Skeletal muscle tissue (tissue), 4 donors: ENCODE results near the gene STAG1. TPM values are rescaled to one million over a fixed set of nuclear protein-coding genes. Genes with fewer than 3 reads are reported as not detected.
"Not testable (repeated sequence)": the region's sequence is repeated elsewhere in the genome, so short reads cannot be mapped to it uniquely, and the experiment has no call there.

Experiments used
- H3K27ac ChIP-seq: one replicate; pipeline ENCODE4 v1.7.0; 2013; ENCODE audit warnings: mild to moderate bottlenecking, low read depth, low read length, inconsistent platforms
- H3K27me3 ChIP-seq, 3 donors: one replicate each; pipeline ENCODE4 v1.7.0; 2013; ENCODE audit warnings: low read length in 3 of 3; ENCODE audit not compliant: control insufficient read depth in 3 of 3, insufficient read depth in 3 of 3
- H3K36me3 ChIP-seq, 3 donors: one replicate each; pipeline ENCODE4 v1.7.0; 2013; ENCODE audit warnings: low read length in 3 of 3; ENCODE audit not compliant: control insufficient read depth in 3 of 3, insufficient read depth in 3 of 3
- H3K4me1 ChIP-seq, 3 donors: one replicate each; pipeline ENCODE4 v1.7.0; 2013; ENCODE audit warnings: low read length in 3 of 3, mild to moderate bottlenecking in 3 of 3; ENCODE audit not compliant: control insufficient read depth in 3 of 3, insufficient read depth in 3 of 3
- H3K4me3 ChIP-seq, 3 donors: one replicate each; pipeline ENCODE4 v1.7.0; 2013; ENCODE audit warnings: low read length in 3 of 3
- H3K9ac ChIP-seq, 3 donors: one replicate each; pipeline ENCODE4 v1.7.0; 2013; ENCODE audit warnings: low read length in 3 of 3, mild to moderate bottlenecking in 3 of 3, moderate library complexity in 2 of 3, low read depth in 1 of 3
- H3K9me3 ChIP-seq, 3 donors: one replicate each; pipeline ENCODE4 v1.7.0; 2013; ENCODE audit warnings: low read length in 3 of 3; ENCODE audit not compliant: control insufficient read depth in 3 of 3
- total RNA-seq: library from RNA; depleted of rRNA; stranded (reverse); fragments of >200 nt; gene quantifications from one replicate; pipeline ENCODE4 v1.2.3, GENCODE V29; 2014
- donor health status: Osteomylitis.

The STAG1 gene
- total RNA-seq, 1 donor from 2014 or later = 68.4 TPM

DNA sequence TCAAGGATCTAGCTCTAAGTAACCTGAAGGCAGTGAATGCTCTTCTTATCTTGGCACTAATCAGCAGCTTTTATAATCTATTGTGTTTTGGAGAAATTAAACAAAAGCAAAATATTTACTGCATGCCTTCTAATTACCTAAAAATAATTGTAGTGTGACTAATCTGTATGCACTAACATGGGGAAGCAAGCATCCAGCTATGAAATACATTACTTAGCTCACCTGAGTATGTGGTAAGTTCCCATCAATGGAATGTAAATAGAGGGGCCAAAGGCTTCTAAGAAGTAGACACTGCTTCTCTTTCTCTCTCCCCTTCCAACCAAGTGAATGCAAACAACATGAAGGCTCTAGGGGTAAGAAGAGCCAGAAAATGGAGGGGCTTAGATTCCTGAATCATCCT lies 165.6 kb downstream of the STAG1 start:
- no peaks in the 10 kb centered on the region for H3K27me3 ChIP-seq
- H3K4me1 ChIP-seq = no peaks in the 10 kb centered on the region
- no peak overlapping the region for H3K9ac ChIP-seq
- peaks cover 0 to 6% (median 0%) of the 10 kb centered on the region in 3 donors for H3K36me3 ChIP-seq
- H3K4me3 ChIP-seq = no peak overlapping the region
- H3K27ac ChIP-seq = no peak overlapping the region
- no peaks in the 10 kb centered on the region for H3K9me3 ChIP-seq

- H3K27me3 ChIP-seq = no peaks in the 10 kb centered on the region
- H3K36me3 ChIP-seq = peaks cover 0 to 6% (median 0%) of the 10 kb centered on the region in 3 donors
- no peaks in the 10 kb centered on the region for H3K4me1 ChIP-seq
- H3K27ac ChIP-seq = no peak overlapping the region
- no peak overlapping the region for H3K9ac ChIP-seq
- H3K4me3 ChIP-seq = no peak overlapping the region
- H3K9me3 ChIP-seq = no peaks in the 10 kb centered on the region
Measured at GRCh38 chr3:136584728-136585127, 167.4 kb downstream of the STAG1 start.

- Histone ChIP-seq H3K4me3 (no peak overlapping the region), H3K9me3 (no peaks in the 10 kb centered on the region), H3K9ac (no peak overlapping the region), H3K27me3 (no peaks in the 10 kb centered on the region), H3K36me3 (peaks cover 0 to 6% (median 0%) of the 10 kb centered on the region in 3 donors), H3K27ac (no peak overlapping the region), H3K4me1 (no peaks in the 10 kb centered on the region)
Measured at GRCh38 chr3:136583823-136584222, 168.4 kb downstream of the STAG1 start.

GRCh38 chr3:136577791-136578190 lies 174.4 kb downstream of the STAG1 start:
- H3K9ac ChIP-seq = no peak overlapping the region
- no peaks in the 10 kb centered on the region for H3K36me3 ChIP-seq
- H3K27me3 ChIP-seq = no peaks in the 10 kb centered on the region
- H3K27ac ChIP-seq = no peak overlapping the region
- H3K4me1 ChIP-seq = no peaks in the 10 kb centered on the region
- H3K4me3 ChIP-seq = no peak overlapping the region
- H3K9me3 ChIP-seq = no peaks in the 10 kb centered on the region

DNA sequence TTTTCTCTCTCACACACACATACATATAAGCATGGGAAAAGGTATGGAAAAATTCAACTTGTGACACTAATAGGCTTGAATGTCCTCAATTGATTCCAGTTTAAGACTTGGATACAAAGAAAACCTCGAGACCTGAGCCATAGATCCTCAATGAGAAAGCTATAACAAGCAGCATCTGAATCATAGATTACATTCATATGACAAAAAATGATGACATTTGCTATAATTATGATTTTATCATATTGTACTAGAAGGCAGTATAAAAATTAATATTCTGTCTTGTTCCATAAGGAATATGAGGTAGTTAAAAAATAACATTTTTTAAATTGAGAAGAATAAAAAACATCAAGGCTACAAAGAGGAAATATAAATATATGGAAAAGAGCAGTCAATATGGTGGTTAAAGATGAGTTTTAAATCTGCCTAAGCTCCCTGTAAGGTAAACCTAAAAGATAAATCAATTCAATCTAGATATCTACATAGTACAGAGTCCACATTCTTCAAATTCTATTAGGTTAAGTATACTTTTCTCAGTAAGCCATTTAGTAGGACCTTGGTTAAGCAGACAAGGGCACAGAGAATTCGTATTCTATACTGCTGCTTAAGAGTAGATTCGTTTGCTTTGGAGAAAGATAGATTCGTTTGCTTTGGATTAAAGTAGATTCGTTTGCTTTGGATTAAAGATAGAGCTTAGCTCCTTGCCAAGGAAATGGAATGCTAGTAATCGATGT lies 175.7 kb downstream of the STAG1 start:
- H3K27me3 ChIP-seq = no peaks in the 10 kb centered on the region

GRCh38 chr3:136567599-136568188 lies 184.5 kb downstream of the STAG1 start:
- Histone ChIP-seq H3K27me3 (no peaks in the 10 kb centered on the region), H3K4me1 (no peaks in the 10 kb centered on the region), H3K27ac (no peak overlapping the region), H3K9me3 (no peaks in the 10 kb centered on the region), H3K4me3 (no peak overlapping the region), H3K36me3 (peaks cover 0 to 1% (median 0%) of the 10 kb centered on the region in 3 donors), H3K9ac (no peak overlapping the region)

More for the DNA sequence above, 175.7 kb downstream of the STAG1 start:
- Histone ChIP-seq H3K9me3 (no peaks in the 10 kb centered on the region), H3K27ac (no peak overlapping the region), H3K36me3 (peaks cover 0 to 1% (median 0%) of the 10 kb centered on the region in 3 donors), H3K4me1 (no peaks in the 10 kb centered on the region), H3K9ac (no peak overlapping the region), H3K4me3 (no peak overlapping the region)

- H3K9me3 ChIP-seq, H3K4me1 ChIP-seq, H3K4me3 ChIP-seq, H3K27me3 ChIP-seq, H3K9ac ChIP-seq, H3K36me3 ChIP-seq, H3K27ac ChIP-seq: not testable (repeated sequence)
Measured at GRCh38 chr3:136564962-136565361, 187.2 kb downstream of the STAG1 start.

DNA sequence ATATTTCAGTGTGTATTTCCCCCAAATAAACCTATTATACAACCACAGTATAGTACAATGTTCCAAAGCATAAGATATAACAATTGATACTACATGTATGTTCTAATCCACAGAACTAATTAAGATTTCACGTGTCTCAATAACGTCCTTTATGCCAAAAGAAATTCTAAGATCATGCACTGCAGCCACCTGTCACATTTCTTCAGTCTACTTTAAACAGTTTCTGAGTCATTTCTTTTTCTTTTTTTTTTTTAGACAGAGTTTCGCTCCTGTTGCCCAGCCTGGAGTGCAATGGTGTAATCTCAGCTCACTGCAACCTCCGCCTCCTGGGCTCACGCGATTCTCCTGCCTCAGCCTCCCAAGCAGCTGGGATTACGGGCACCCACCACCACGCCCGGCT lies 190.2 kb downstream of the STAG1 start:
- Histone ChIP-seq H3K9ac (no peak overlapping the region), H3K27ac (no peak overlapping the region), H3K4me1 (no peaks in the 10 kb centered on the region), H3K27me3 (no peaks in the 10 kb centered on the region), H3K36me3 (no peaks in the 10 kb centered on the region), H3K9me3 (no peaks in the 10 kb centered on the region), H3K4me3 (no peak overlapping the region)

DNA sequence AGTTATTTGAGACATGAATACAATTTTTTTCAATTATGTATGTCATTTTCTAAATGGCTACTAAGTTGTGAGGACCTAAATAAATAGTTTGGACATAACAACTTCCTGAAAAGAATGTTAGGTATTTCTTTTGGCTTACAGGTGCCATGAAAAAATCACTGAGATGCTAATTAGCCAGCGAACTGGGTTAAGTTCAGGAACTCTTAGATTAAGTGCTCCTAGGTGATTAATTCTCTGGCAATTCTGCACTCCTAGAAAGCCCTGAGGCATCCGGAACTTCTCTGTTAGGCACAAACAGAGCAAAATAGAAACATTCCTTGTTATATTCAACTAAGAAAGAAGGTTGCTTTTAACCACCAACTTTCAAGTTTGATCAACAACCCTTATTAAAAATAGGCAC lies 192.3 kb downstream of the STAG1 start:
- no peaks in the 10 kb centered on the region for H3K9me3 ChIP-seq
- H3K4me3 ChIP-seq = no peak overlapping the region
- H3K4me1 ChIP-seq = no peaks in the 10 kb centered on the region
- H3K27ac ChIP-seq = no peak overlapping the region
- H3K36me3 ChIP-seq = no peaks in the 10 kb centered on the region
- H3K9ac ChIP-seq = no peak overlapping the region
- no peaks in the 10 kb centered on the region for H3K27me3 ChIP-seq

GRCh38 chr3:136549461-136549860 lies 202.7 kb downstream of the STAG1 start:
- not testable (repeated sequence) for H3K9ac ChIP-seq, H3K4me3 ChIP-seq, H3K27me3 ChIP-seq, H3K9me3 ChIP-seq, H3K4me1 ChIP-seq, H3K27ac ChIP-seq, H3K36me3 ChIP-seq
